LNCaP clone FGC (cell line): Measurements from ENCODE around the gene UBE2D3.
A peak's percentile ranks its signal among the peaks of the same experiment; 100 is the strongest.

Source experiments
- DNase-seq: peaks from one replicate; pipeline ENCODE4 v3.0.0-alpha.2; 2011; ENCODE audit warnings: low read depth
- H3K4me3 ChIP-seq: 2 replicates; pipeline ENCODE4 v1.5.1; 2011; ENCODE audit warnings: mild to moderate bottlenecking, low read depth, low read length, control low read depth
- TF ChIP-seq, protein P1 (sequence below): IDR thresholded peaks from 2 replicates; pipeline ENCODE4 v1.5.1; 2012; ENCODE audit warnings: mild to moderate bottlenecking; ENCODE audit not compliant: control insufficient read depth, insufficient read depth; ENCODE audit errors: extremely low read depth

UBE2D3 gene

DNA sequence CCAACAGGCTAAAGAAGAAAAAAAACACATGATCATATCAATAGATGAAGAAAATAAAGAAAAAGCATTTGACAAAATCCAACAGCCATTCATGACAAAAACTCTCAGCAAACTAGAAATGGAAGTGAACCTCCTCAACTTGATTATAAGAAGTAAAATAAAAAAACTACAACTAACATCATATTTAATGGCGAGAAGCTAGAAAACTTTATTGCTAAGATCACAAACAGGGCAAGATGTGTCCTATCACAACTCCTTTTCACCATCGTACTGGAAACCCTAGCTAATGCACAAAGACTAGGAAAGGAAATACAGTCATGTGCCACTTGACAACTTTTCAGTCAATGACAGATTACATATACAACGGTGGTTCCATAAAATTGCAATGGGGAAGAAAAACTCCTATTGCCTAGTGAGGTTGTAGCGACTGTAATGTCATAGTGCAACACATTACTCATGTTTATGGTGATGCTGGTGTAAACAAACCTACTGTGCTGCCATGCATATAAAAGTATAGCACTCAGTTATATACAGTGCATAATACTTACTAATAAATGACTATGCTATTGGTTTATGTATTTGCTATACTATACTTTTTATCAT, 54.5 kb downstream of the UBE2D3 start:
- H3K4me3 ChIP-seq = no peak overlapping the region
- DNase-seq = no peak
- TF ChIP-seq, protein P1, sequence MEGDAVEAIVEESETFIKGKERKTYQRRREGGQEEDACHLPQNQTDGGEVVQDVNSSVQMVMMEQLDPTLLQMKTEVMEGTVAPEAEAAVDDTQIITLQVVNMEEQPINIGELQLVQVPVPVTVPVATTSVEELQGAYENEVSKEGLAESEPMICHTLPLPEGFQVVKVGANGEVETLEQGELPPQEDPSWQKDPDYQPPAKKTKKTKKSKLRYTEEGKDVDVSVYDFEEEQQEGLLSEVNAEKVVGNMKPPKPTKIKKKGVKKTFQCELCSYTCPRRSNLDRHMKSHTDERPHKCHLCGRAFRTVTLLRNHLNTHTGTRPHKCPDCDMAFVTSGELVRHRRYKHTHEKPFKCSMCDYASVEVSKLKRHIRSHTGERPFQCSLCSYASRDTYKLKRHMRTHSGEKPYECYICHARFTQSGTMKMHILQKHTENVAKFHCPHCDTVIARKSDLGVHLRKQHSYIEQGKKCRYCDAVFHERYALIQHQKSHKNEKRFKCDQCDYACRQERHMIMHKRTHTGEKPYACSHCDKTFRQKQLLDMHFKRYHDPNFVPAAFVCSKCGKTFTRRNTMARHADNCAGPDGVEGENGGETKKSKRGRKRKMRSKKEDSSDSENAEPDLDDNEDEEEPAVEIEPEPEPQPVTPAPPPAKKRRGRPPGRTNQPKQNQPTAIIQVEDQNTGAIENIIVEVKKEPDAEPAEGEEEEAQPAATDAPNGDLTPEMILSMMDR = no peak

DNA sequence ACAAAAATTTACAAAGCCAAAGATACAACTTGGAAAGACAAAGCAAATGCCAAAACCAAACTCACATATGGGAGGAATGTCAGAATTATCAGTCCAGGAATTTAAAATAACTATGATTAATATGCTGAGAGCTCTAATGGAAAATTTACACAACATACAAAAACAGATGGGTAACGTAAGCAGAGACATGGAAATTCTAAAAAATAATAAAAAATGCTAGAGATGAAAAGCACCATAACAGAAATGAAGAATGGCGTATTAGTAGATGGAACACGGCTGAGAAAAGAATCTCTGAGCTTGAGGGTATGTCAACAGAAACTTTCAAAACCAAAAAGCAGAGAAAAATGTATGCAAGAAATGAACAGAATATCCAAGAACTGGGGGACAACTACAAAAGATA, 62.5 kb downstream of the UBE2D3 start:
- H3K4me3 ChIP-seq = no peak overlapping the region
- TF ChIP-seq, protein P1 = no peak
- no peak for DNase-seq

- H3K4me3 ChIP-seq = no peak overlapping the region
- no peak for DNase-seq
- TF ChIP-seq, protein P1 = no peak
Measured at GRCh38 chr4:102761906-102762305, 65.4 kb downstream of the UBE2D3 start.

DNA sequence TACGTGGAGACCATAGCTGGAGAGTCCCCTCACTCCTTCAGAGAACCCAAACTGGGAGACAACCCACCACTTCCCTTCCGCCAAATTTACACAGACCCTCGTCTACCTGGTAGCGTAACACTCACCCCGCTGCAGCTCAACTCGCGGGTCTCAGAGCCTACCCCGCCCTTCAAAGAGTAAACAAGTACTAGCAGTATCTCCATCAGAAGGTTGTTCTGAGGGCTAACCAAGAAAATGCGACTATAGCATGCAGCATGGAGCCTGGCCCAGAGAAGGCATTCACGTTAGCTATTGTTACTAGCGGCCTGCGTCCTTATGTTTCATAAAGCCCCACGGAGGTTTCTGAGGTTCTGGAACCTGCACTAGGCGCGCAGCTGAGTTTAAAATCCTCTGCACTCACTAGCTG, 66.1 kb downstream of the UBE2D3 start:
- no peak for DNase-seq

GRCh38 chr4:102760645-102761295, 66.6 kb downstream of the UBE2D3 start, which contains the start of gene MANBA:
TSS of gene MANBA (minus strand) at chr4:102760968. CDS start at chr4:102760894, 74 bp downstream.
- TF ChIP-seq, protein P1 = no peak
- peak; percentile 47 for DNase-seq
- H3K4me3 ChIP-seq = peak within 1 kb of the TSS; percentile 92

More for the DNA sequence above, 66.1 kb downstream of the UBE2D3 start:
- peak overlapping the region; percentile 92 for H3K4me3 ChIP-seq
- TF ChIP-seq, protein P1 = no peak

GRCh38 chr4:102759831-102760644, 67.3 kb downstream of the UBE2D3 start:
- H3K4me3 ChIP-seq = peak overlapping the region; percentile 92
- no peak for DNase-seq
- TF ChIP-seq, protein P1 = no peak
